ENCODE measurements around the gene EHMT1.
"Not testable (repeated sequence)": the region's sequence is repeated elsewhere in the genome, so short reads cannot be mapped to it uniquely, and the experiment has no call there.

EHMT1 gene

GRCh38 chr9:137860361-137860760 is 241.6 kb downstream of the EHMT1 start:
- DNase-seq (ENCODE audit: low spot score) = no peak

GRCh38 chr9:137865581-137866145 is 246.9 kb downstream of the EHMT1 start:
- DNase-seq (ENCODE audit: low spot score) = peak; percentile 88

DNA sequence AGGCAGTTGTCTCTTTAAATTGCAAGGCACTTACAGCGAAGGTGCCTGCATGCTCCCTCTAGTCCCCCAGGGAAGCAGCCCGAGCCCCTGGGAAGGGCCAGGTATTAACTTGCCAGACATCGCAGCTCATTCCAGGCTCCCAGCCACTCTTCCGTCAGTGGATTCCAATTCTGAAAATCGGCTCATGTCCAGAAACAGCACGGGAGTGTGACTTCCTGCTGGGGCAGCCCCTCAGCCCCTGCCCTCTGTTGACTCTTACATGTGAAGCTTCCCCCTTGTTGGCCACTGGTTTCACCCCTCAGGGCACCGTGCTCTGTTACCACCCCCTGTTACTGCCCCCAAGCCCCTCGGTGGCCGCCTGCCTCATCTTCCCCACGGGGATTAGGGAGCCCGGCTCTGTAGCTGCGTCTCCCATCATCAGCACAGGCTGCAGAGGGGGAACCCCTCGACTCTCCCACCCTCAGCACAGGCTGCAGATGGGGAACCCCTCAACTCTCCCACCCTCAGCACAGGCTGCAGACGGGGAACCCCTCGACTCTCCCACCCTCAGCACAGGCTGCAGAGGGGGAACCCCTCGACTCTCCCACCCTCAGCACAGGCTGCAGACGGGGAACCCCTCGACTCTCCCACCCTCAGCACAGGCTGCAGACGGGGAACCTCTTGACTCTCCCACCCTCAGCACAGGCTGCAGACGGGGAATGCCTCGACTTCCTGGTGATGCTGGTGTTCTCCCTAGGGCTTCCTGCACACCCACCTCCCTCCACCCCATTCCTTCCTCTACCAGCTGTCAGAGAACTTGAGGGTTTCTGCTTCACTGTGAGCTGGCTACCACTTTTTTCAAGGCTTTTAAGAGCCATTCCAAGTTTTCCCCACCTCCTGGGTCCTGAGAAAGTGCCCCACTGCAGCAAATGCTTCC is 247.7 kb downstream of the EHMT1 start:
- DNase-seq (ENCODE audit: low spot score) = no peak

DNA sequence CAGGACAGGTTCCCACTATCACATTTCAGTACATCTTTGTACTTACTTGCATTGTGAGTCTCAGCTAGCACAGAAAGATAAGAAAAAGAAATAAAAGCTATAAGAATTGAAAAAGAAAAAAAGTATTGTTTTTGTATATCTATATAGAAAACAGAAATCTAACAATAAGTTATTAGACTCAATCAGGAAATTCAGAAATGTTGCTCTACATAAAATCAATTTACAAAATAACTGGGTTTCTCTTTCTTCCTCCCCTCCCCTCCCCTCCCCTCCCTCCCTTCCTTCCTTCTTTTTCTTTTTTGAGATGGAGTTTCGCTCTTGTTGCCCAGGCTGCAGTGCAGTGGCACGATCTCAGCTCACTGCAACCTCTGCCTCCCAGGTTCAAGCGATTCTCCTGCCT is 251.6 kb downstream of the EHMT1 start:
- DNase-seq (ENCODE audit: low spot score) = no peak

DNA sequence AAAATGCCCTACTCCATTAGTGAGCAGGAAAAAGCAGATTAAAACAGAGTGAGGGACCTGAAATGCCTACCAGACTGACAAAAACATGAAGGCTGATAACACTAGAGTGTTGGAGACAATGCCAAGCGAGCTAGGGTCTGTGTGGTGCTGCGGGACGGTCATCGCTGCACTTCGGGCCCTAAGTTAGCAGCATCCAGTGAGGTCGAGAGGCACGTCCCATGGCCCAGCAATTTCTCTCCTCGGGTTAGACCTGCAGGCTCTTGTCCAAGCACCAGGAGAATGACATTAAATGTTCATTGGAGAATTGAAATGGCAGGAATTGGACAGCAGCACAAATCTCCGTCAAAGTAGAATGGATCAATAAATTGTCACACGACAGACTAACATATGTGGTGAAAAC is 253.5 kb downstream of the EHMT1 start:
- no peak for DNase-seq (ENCODE audit: low spot score)

DNA sequence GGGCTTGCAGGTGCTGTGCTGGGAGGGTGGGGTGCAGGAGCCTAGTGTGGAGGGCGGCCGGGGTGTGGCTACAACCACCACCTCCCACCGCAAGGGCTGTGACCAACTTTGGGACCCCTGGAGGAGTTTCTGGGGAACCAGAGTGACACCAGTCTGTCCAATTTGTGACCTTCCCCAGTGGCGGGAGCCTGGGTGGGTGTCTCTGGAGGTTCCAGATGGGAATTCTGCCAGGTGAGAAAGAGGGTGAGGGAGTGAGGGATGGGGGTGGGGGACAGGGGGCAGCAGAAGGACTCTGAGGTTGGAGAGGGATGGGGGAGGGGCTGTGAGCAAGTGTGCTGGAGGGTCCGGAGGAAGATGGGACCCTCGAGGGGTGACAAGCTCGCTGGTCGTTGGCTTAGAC is 254.6 kb downstream of the EHMT1 start:
- no peak for DNase-seq (ENCODE audit: low spot score)

GRCh38 chr9:137873858-137874362 is 255.1 kb downstream of the EHMT1 start:
- DNase-seq (ENCODE audit: low spot score) = no peak

GRCh38 chr9:137875354-137875753 is 256.5 kb downstream of the EHMT1 start:
- no peak for DNase-seq (ENCODE audit: low spot score)

DNA sequence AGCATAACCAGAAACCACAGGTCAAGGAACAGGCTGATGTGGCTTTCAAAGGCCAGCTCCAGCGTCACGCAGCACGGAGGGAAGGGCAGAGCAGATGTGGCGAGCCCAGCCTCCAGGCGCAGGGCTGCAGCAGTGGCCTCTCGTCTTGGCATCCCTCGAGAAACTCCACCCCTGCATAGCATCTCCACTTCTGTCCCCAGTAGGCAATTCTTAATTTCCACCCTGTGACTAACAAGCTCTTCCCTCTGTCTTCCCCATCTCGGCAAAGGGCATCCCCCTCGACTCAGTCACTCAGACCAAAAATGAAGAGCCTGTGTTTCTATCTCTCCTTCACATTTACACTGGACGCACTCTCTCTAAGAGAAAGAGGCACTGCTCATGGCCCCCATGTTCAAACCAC is 257.0 kb downstream of the EHMT1 start:
- DNase-seq (ENCODE audit: low spot score) = no peak

GRCh38 chr9:137876269-137876668 is 257.5 kb downstream of the EHMT1 start:
- no peak for DNase-seq (ENCODE audit: low spot score)

GRCh38 chr9:137876781-137877386 is 258.1 kb downstream of the EHMT1 start:
- no peak for DNase-seq (ENCODE audit: low spot score)

- not testable (repeated sequence) for DNase-seq (ENCODE audit: low spot score)
Measured at GRCh38 chr9:137877506-137878122, 258.8 kb downstream of the EHMT1 start, which contains the start of gene CACNA1B. TSS of gene CACNA1B (plus strand) at chr9:137877782. CDS start at chr9:137877934, 152 bp downstream.

DNA sequence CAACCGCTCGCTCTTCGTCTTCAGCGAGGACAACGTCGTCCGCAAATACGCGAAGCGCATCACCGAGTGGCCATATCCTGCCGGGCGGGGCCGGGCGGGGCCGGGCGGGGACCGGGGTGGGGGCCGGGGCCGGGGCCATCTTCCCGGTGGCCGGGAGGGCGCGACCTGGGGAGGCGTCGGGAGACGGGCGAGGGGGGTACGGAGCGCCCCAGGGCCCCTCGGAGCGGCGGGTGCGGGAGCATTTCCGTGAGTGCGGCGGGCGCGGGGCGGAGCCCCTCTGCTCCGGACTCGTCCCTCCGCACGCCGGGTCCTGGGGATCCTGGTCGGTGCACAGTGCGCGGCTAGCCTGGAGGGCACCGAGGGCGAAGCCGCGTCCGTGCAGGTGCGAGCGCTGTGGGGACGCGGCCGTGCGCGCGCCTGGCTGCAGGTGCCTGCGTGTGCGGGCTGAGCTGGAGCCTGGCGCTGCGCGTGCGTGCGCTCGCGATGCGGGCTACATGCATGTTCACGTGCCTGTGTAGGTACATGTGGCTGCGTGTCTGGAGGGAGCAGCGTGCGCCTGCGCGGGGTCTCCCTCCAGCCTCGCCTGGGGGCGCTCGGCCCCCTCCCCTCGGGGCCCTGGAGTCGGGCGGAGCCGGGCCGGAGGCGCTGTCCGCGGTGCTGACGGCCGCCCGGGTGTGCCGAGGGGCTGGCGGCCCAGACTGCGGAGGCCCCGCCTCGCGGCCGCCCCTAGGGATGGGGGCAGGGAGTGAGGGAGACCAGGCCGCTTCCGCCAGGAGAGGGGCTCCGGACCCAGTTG is 259.5 kb downstream of the EHMT1 start:
- peak; percentile 80 for DNase-seq (ENCODE audit: low spot score)

DNA sequence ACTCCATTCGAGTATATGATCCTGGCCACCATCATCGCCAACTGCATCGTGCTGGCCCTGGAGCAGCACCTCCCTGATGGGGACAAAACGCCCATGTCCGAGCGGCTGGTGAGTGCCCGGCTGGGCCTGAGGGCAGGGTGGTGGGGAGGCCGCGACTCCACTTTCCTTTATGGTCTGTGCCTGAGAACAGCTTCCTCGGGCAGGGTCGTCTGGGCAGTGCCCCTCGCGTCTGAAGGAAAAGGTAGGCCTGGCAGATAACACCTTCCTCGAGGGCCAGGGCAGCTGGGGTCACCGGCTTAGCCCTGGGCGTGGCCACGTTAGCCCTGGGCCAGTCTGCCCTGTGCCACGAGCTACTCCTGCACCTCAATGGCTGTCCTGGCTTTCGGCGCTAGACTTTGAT is 260.2 kb downstream of the EHMT1 start:
- no peak for DNase-seq (ENCODE audit: low spot score)

- DNase-seq (ENCODE audit: low spot score) = no peak
Measured at GRCh38 chr9:137879566-137880150, 260.9 kb downstream of the EHMT1 start.

- DNase-seq (ENCODE audit: low spot score) = no peak
Measured at GRCh38 chr9:137880160-137880975, 261.6 kb downstream of the EHMT1 start.

GRCh38 chr9:137880976-137881530 is 262.2 kb downstream of the EHMT1 start:
- DNase-seq (ENCODE audit: low spot score) = no peak

DNA sequence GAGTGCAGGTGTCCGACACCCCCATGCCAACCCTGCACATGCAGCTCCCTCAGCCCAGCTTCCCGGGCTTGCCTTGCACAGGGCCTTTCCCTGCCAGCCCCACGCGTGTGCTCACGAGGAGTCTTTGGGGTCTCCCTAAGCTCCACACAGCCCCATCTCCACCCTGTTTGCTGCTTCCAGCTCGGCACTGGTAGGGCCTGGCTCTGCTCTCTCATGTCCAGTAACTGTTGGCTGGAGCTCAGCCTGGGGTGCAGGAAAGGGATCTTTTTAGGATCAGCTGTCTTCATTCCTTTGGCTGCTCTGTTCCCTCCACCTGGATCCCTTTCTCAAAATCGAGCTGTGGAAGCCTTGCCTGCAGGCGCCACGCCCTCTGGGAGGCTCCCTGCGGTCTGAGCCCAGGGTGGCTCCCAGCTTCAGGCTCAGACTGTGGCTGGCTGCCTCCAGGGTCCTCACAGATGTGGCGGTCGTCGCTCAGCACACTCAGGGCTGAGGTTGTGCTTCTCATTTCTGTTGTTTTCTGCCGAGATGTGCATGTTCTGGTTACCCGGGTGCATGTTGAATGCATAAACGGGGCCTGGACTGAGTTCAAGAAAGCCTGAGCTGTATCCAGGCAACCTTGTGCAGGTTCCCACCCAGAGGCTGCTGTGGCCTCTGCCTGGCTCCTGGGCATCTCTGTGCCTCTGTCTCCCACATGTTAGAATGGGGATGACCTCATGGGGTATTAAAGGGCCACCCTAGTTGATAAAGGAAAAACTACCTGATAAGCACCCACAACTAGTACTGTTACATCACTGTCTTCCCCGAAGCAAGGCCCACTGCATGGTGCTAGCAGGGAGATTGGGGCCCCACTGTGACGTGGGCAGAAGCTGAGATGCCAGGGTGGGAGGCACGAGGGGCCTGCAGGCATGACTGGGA is 263.0 kb downstream of the EHMT1 start:
- no peak for DNase-seq (ENCODE audit: low spot score)

DNA sequence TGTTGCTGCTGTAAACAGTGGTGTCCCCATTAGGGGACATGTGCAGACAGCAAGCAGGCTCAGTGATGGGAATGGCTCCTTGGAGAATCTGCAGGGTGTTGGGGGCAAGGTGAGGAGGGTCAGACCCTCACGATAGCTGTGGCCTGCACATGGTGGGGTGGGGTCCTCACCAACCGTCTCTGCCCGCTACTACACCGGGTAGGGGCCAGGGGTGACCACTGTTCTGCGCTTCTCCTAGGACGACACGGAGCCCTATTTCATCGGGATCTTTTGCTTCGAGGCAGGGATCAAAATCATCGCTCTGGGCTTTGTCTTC is 263.7 kb downstream of the EHMT1 start:
- no peak for DNase-seq (ENCODE audit: low spot score)

Measured in SK-N-DZ (cell line).